H1 (cell line): ENCODE measurements around the gene APOA4. TPM values are rescaled to one million over a fixed set of nuclear protein-coding genes. Genes with fewer than 3 reads are reported as not detected.

Source experiments
- CTCF ChIA-PET: fragments of 300-600 bp; sonication (Branson Sonifier 250); formaldehyde crosslinking; loops from one replicate; lab custom pipeline; 2021; ENCODE audit not compliant: partially characterized antibody; lab: Charles Lee
- POLR2A ChIA-PET: fragments of 300-600 bp; sonication (Branson Sonifier 250); formaldehyde crosslinking; loops from one replicate; lab custom pipeline; 2021; ENCODE audit warnings: inconsistent platforms; ENCODE audit not compliant: partially characterized antibody; lab: Charles Lee
- DNase-seq, 2 experiments: peaks; one replicate each; pipeline versions ENCODE4 v3.0.0 to v3.0.0-alpha.2; 2010 to 2022; ENCODE audit warnings: low spot score in 2 of 2, low read depth in 1 of 2, mixed read lengths in 1 of 2
- FAIRE-seq: peaks from 2 replicates; lab custom pipeline; 2011; peaks lifted over from hg19 to GRCh38; lab: Jason Lieb, UNC
- H2AFZ ChIP-seq: 2 replicates; pipeline ENCODE4 v1.8.1; 2012; ENCODE audit warnings: low read length, inconsistent platforms
- H2AK5ac ChIP-seq: 2 replicates; pipeline ENCODE4 v1.6.1; 2013; ENCODE audit warnings: low read depth, low read length
- H2BK120ac ChIP-seq: replicated peaks from 2 replicates; pipeline ENCODE3; 2013; ENCODE audit warnings: low read depth, low read length, inconsistent platforms
- H2BK12ac ChIP-seq: 2 replicates; pipeline ENCODE4 v1.6.1; 2013; ENCODE audit warnings: low read depth, low read length
- H2BK15ac ChIP-seq: 2 replicates; pipeline ENCODE4 v1.6.1; 2013; ENCODE audit warnings: low read length
- H2BK20ac ChIP-seq: 2 replicates; pipeline ENCODE4 v1.6.1; 2013; ENCODE audit warnings: low read length
- H2BK5ac ChIP-seq: 2 replicates; pipeline ENCODE4 v1.6.1; 2013; ENCODE audit warnings: low read depth, low read length
- H3K14ac ChIP-seq: 2 replicates; pipeline ENCODE4 v1.6.1; 2013; ENCODE audit warnings: inconsistent platforms; ENCODE audit not compliant: insufficient read length
- H3K18ac ChIP-seq: 2 replicates; pipeline ENCODE4 v1.6.1; 2013; ENCODE audit warnings: low read length; ENCODE audit errors: extremely low read depth
- H3K23ac ChIP-seq: 2 replicates; pipeline ENCODE4 v1.6.1; 2013; ENCODE audit warnings: inconsistent platforms; ENCODE audit not compliant: insufficient read length
- H3K23me2 ChIP-seq: 2 replicates; pipeline ENCODE4 v1.6.1; 2013; ENCODE audit warnings: low read depth, low read length
- H3K27ac ChIP-seq: 2 replicates; pipeline ENCODE4 v1.6.1; 2011; ENCODE audit warnings: low read depth, low read length, inconsistent platforms
- H3K27me3 ChIP-seq, 4 experiments: replicated peaks in 1 of 4; 1 replicate in 1 of 4; 2 replicates in 3 of 4; pipeline versions ENCODE4 v1.6.1 to v1.8.1; 2011 to 2013; ENCODE audit warnings: low read length in 3 of 4, mild to moderate bottlenecking in 3 of 4, inconsistent platforms in 2 of 4, mixed read lengths in 2 of 4, moderate library complexity in 1 of 4; ENCODE audit not compliant: control insufficient read depth in 3 of 4, insufficient read depth in 3 of 4; ENCODE audit errors: extremely low read depth in 1 of 4
- H3K36me3 ChIP-seq, 4 experiments: 2 replicates each; pipeline versions ENCODE4 v1.6.1 to v1.8.1; 2011 to 2013; ENCODE audit warnings: mild to moderate bottlenecking in 4 of 4, low read length in 3 of 4, moderate library complexity in 2 of 4, control low read depth in 1 of 4, inconsistent platforms in 1 of 4; ENCODE audit not compliant: insufficient read depth in 4 of 4, control insufficient read depth in 2 of 4
- H3K4ac ChIP-seq: replicated peaks from 2 replicates; pipeline ENCODE3; 2013; ENCODE audit warnings: low read length, low read depth, mixed read lengths, inconsistent platforms; ENCODE audit not compliant: insufficient read length
- H3K4me1 ChIP-seq, 4 experiments: replicated peaks in 1 of 4; 1 replicate in 1 of 4; 2 replicates in 3 of 4; pipeline versions ENCODE4 v1.6.1 to v1.8.1; 2011 to 2013; ENCODE audit warnings: low read length in 3 of 4, inconsistent platforms in 2 of 4, mixed read lengths in 1 of 4; ENCODE audit not compliant: insufficient read depth in 4 of 4, control insufficient read depth in 3 of 4
- H3K4me2 ChIP-seq, 2 experiments: 2 replicates each; pipeline versions ENCODE4 v1.6.1 to v1.8.1; 2011 to 2013; ENCODE audit warnings: low read depth in 2 of 2, low read length in 2 of 2, control low read depth in 1 of 2, inconsistent platforms in 1 of 2, mild to moderate bottlenecking in 1 of 2; ENCODE audit not compliant: insufficient read depth in 1 of 2
- H3K4me3 ChIP-seq, 4 experiments: fragments of 200-600, 300-600 bp in 1 of 4; sonication (generic), shearing (Covaris generic), sonication (Bioruptor Twin) in 1 of 4; 2 replicates each; pipeline versions ENCODE4 v1.5.1 to v1.8.1; 2011 to 2016; ENCODE audit warnings: low read length in 4 of 4, low read depth in 3 of 4, control low read depth in 2 of 4, inconsistent platforms in 2 of 4, mild to moderate bottlenecking in 2 of 4, mixed read lengths in 1 of 4, moderate library complexity in 1 of 4; ENCODE audit not compliant: insufficient read depth in 2 of 4; ENCODE audit errors: extremely low read depth in 1 of 4
- H3K56ac ChIP-seq: replicated peaks from 2 replicates; pipeline ENCODE3; 2013; ENCODE audit warnings: low read depth, mild to moderate bottlenecking, mixed read lengths, low read length, inconsistent platforms; ENCODE audit not compliant: insufficient read length
- H3K79me1 ChIP-seq: 2 replicates; pipeline ENCODE4 v1.6.1; 2013; ENCODE audit warnings: low read depth, low read length, control low read depth
- H3K79me2 ChIP-seq, 2 experiments: 2 replicates each; pipeline versions ENCODE4 v1.6.1 to v1.8.1; 2012 to 2013; ENCODE audit warnings: low read length in 2 of 2, mild to moderate bottlenecking in 2 of 2, inconsistent platforms in 1 of 2; ENCODE audit not compliant: insufficient read depth in 2 of 2, control insufficient read depth in 1 of 2
- H3K9ac ChIP-seq, 4 experiments: replicated peaks in 1 of 4; 1 replicate in 1 of 4; 2 replicates in 3 of 4; pipeline versions ENCODE4 v1.6.1 to v1.8.1; 2011 to 2013; ENCODE audit warnings: low read depth in 3 of 4, low read length in 3 of 4, control low read depth in 2 of 4, mild to moderate bottlenecking in 2 of 4, moderate library complexity in 2 of 4, inconsistent platforms in 1 of 4; ENCODE audit errors: extremely low read depth in 1 of 4
- H3K9me3 ChIP-seq, 2 experiments: 2 replicates each; pipeline versions ENCODE4 v1.6.1 to v1.8.1; 2012 to 2013; ENCODE audit warnings: mild to moderate bottlenecking in 2 of 2, moderate library complexity in 2 of 2, control low read depth in 1 of 2, inconsistent platforms in 1 of 2, low read depth in 1 of 2, low read length in 1 of 2, mixed read lengths in 1 of 2; ENCODE audit not compliant: insufficient read depth in 2 of 2
- H4K20me1 ChIP-seq, 2 experiments: replicated peaks in 1 of 2; 2 replicates each; pipeline versions ENCODE3 to v1.8.1; 2011 to 2013; ENCODE audit warnings: inconsistent platforms in 2 of 2, low read length in 2 of 2, mild to moderate bottlenecking in 1 of 2; ENCODE audit not compliant: insufficient read depth in 2 of 2, control insufficient read depth in 1 of 2
- H4K5ac ChIP-seq: 2 replicates; pipeline ENCODE4 v1.6.1; 2013; ENCODE audit warnings: low read length, low read depth, mixed read lengths, inconsistent platforms; ENCODE audit not compliant: insufficient read length
- H4K8ac ChIP-seq: 2 replicates; pipeline ENCODE4 v1.8.0; 2013; ENCODE audit warnings: mild to moderate bottlenecking, moderate library complexity, low read length, inconsistent platforms; ENCODE audit not compliant: insufficient read depth; ENCODE audit errors: extremely low read depth
- H4K91ac ChIP-seq: replicated peaks from 2 replicates; pipeline ENCODE3; 2013; ENCODE audit warnings: low read length, mixed read lengths, inconsistent platforms; ENCODE audit not compliant: insufficient read length
- CBX5 ChIP-seq: fragments of 300-800, 300-1000 bp; sonication (generic); IDR thresholded peaks from 2 replicates; pipeline ENCODE4 v1.7.1; 2016; ENCODE audit warnings: antibody characterized with exemption, low read length, low read depth
- CREB1 ChIP-seq: IDR thresholded peaks from 2 replicates; pipeline ENCODE4 v1.6.1; 2012; ENCODE audit warnings: inconsistent platforms
- EGR1 ChIP-seq: IDR thresholded peaks from 2 replicates; pipeline ENCODE4 v1.6.1; 2011; ENCODE audit warnings: low read depth, low read length, borderline replicate concordance
- EP300 ChIP-seq, 2 experiments: IDR thresholded peaks; 1 replicate in 1 of 2; 2 replicates in 1 of 2; pipeline ENCODE4 v1.6.1; 2011 to 2012; ENCODE audit warnings: low read depth in 2 of 2, low read length in 2 of 2, mild to moderate bottlenecking in 2 of 2, borderline replicate concordance in 1 of 2, inconsistent platforms in 1 of 2, moderate library complexity in 1 of 2
- EZH2 ChIP-seq: fragments of 200-600 bp; sonication (generic); IDR thresholded peaks from 2 replicates; pipeline ENCODE4 v1.7.1; 2012; ENCODE audit warnings: low read depth, mild to moderate bottlenecking, moderate library complexity, low read length, inconsistent platforms; ENCODE audit not compliant: severe bottlenecking
- GTF2F1 ChIP-seq: IDR thresholded peaks from 2 replicates; pipeline ENCODE4 v1.6.1; 2012; ENCODE audit warnings: low read depth, low read length, improper control_type of control experiment, borderline replicate concordance
- NANOG ChIP-seq: IDR thresholded peaks from 2 replicates; pipeline ENCODE4 v1.6.1; 2011; ENCODE audit warnings: low read length, low read depth, mild to moderate bottlenecking, inconsistent platforms; ENCODE audit not compliant: insufficient read depth, poor library complexity, severe bottlenecking
- RFX5 ChIP-seq: IDR thresholded peaks from 2 replicates; pipeline ENCODE4 v1.6.1; 2011; ENCODE audit warnings: low read depth, low read length, improper control_type of control experiment, borderline replicate concordance
- SP2 ChIP-seq: IDR thresholded peaks from 2 replicates; pipeline ENCODE4 v1.6.1; 2012; ENCODE audit warnings: mild to moderate bottlenecking, low read length, inconsistent platforms
- SRF ChIP-seq: IDR thresholded peaks from 2 replicates; pipeline ENCODE4 v1.6.1; 2011; ENCODE audit warnings: mild to moderate bottlenecking, low read depth, low read length, moderate library complexity
- TAF7 ChIP-seq: optimal IDR thresholded peaks from 2 replicates; pipeline ENCODE3; 2011; ENCODE audit warnings: low read depth, mild to moderate bottlenecking, inconsistent platforms, low read length, moderate library complexity, borderline replicate concordance
- TBP ChIP-seq: IDR thresholded peaks from 2 replicates; pipeline ENCODE4 v1.6.1; 2011; ENCODE audit warnings: low read depth, low read length, improper control_type of control experiment
- WGBS, 2 experiments: shearing (Covaris generic) in 1 of 2; methylation state at CpG; one replicate each; pipeline versions ENCODE4 v1.1.6 to v1.1.7; 2013 to 2015; ENCODE audit warnings: low lambda C conversion rate in 2 of 2, mixed read lengths in 2 of 2, inconsistent platforms in 1 of 2, low coverage in 1 of 2, missing lambda C conversion rate in 1 of 2; ENCODE audit not compliant: insufficient replicate concordance in 2 of 2, insufficient coverage in 1 of 2, insufficient read length in 1 of 2; ENCODE audit errors: extremely low coverage in 1 of 2, missing lambda C conversion rate in 1 of 2; 5-methylcytosine and 5-hydroxymethylcytosine counted together
- polyA plus RNA-seq, 7 experiments: library from polyadenylated mRNA; depleted of rRNA in 3 of 7; stranded (reverse) in 5 of 7; unstranded in 2 of 7; fragments of >200 nt in 5 of 7; fragments of 200-250 nt in 2 of 7; gene quantifications; 1 replicate in 5 of 7; 2 replicates in 1 of 7; 4 replicates in 1 of 7; pipeline versions ENCODE4 v1.2.1 to v1.2.3, GENCODE V29; 2011 to 2013; ENCODE audit warnings: missing spikeins in 2 of 7, mixed read lengths in 2 of 7
- total RNA-seq: library from RNA; stranded (reverse); fragmentation: NEBNext Ultra II Directional; extraction: Animal tissue kit (Norgen Biotek cat#: 25700); gene quantifications from 2 replicates; pipeline ENCODE4 v1.2.1, GENCODE V29; 2021
- TF ChIP-seq, protein P1 (sequence below): IDR thresholded peaks from 2 replicates; pipeline ENCODE4 v1.6.1; 2012; ENCODE audit warnings: inconsistent platforms

The APOA4 gene
- total and polyA plus RNA-seq, 2 of the 8 experiments (the other 6 are each of a cell fraction or from before 2014, with no cell fraction given) = not detected

GRCh38 chr11:116853461-116854073 is 30.5 kb upstream of the APOA4 start:
- FAIRE-seq = no peak
- no peak overlapping the region for H2AFZ ChIP-seq
- TF ChIP-seq EP300 (IDR thresholded peaks at IDR 0.05; ENCODE audit: borderline replicate concordance in 1 of 2, low read depth in 2 of 2, low read length in 2 of 2) (no peak), SRF (no peak), NANOG (no peak), EZH2 (no peak), EGR1 (no peak), CREB1 (no peak), TBP (no peak), TAF7 (no peak), SP2 (no peak), GTF2F1 (no peak), RFX5 (no peak), CBX5 (no peak)
- TF ChIP-seq, protein P1, sequence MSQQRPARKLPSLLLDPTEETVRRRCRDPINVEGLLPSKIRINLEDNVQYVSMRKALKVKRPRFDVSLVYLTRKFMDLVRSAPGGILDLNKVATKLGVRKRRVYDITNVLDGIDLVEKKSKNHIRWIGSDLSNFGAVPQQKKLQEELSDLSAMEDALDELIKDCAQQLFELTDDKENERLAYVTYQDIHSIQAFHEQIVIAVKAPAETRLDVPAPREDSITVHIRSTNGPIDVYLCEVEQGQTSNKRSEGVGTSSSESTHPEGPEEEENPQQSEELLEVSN = no peak

More at GRCh38 chr11:116853461-116854073, 30.5 kb upstream of the APOA4 start:
- no peak for DNase-seq
- no peak overlapping the region for H4K5ac ChIP-seq
- no peaks in the 10 kb centered on the region for H3K27me3 ChIP-seq
- H3K4me2 ChIP-seq = no peak overlapping the region
- H3K23ac ChIP-seq = no peak overlapping the region
- no peaks in the 10 kb centered on the region for H3K79me1 ChIP-seq
- peaks cover 8 to 17% (median 13%) of the 10 kb centered on the region in 4 experiments; a peak in 6 of 8 replicates for H3K36me3 ChIP-seq
- peaks cover 0 to 2% of the 10 kb centered on the region in 2 experiments for H4K20me1 ChIP-seq
- no peak overlapping the region for H2AK5ac ChIP-seq
- no peak overlapping the region for H3K18ac ChIP-seq
- H3K9ac ChIP-seq = no peak overlapping the region
- no peaks in the 10 kb centered on the region for H3K23me2 ChIP-seq
- ChIA-PET POLR2A (interaction anchor here (1.2 kb wide), 1 partner anchor 37 kb away, joined by 3 read pairs; no protein-coding TSS in a partner anchor), CTCF (interaction anchor here (0.9 to 3.2 kb wide), 4 partner anchors 13 to 253 kb away, joined by 3 to 17 read pairs (median 4); partner anchors contain the start of gene APOA1)
- no peak overlapping the region for H3K4ac ChIP-seq
- no peak overlapping the region for H3K4me3 ChIP-seq
- no peak overlapping the region for H3K14ac ChIP-seq
- H3K27ac ChIP-seq = no peak overlapping the region
- H2BK5ac ChIP-seq = no peak overlapping the region
- no peak overlapping the region for H4K91ac ChIP-seq
- no peak overlapping the region for H4K8ac ChIP-seq
- H2BK120ac ChIP-seq = no peak overlapping the region
- H2BK15ac ChIP-seq = no peak overlapping the region
- 85% methylated on average over 6 of the region's 6 CpGs; no CpG with 5 or more reads in 1 of the 2 experiments for WGBS, 2 experiments
- H3K79me2 ChIP-seq = no peaks in the 10 kb centered on the region
- H2BK20ac ChIP-seq = no peak overlapping the region
- H3K56ac ChIP-seq = no peak overlapping the region
- no peak overlapping the region for H2BK12ac ChIP-seq
- H3K9me3 ChIP-seq = no peaks in the 10 kb centered on the region
- no peaks in the 10 kb centered on the region for H3K4me1 ChIP-seq
